Mucosa of descending colon (tissue), 3 donors: ENCODE measurements around the gene CHAC1. TPM values are rescaled to one million over a fixed set of nuclear protein-coding genes. Genes with fewer than 3 reads are reported as not detected.
A peak's percentile ranks its signal among the peaks of the same experiment; 100 is the strongest.

Experiments
- ATAC-seq: fragments of 200-7000 bp; cut with Tn5 transposase; one replicate; pipeline ENCODE4 v1.9.1; 2020; ENCODE audit warnings: mild to moderate bottlenecking, moderate library complexity
- DNase-seq, 3 donors: peaks; one replicate each; pipeline ENCODE4 v3.0.0-alpha.2; 2020
- H3K36me3 ChIP-seq: fragments of 200-600 bp; one replicate; pipeline ENCODE4 v1.8.0; 2021; ENCODE audit warnings: low read depth, mild to moderate bottlenecking
- H3K4me1 ChIP-seq: fragments of 200-600 bp; one replicate; pipeline ENCODE4 v1.8.0; 2021; ENCODE audit warnings: low read depth, mild to moderate bottlenecking
- H3K4me3 ChIP-seq: fragments of 200-600 bp; one replicate; pipeline ENCODE4 v1.8.0; 2021; ENCODE audit warnings: mild to moderate bottlenecking
- H3K9me3 ChIP-seq: fragments of 200-600 bp; one replicate; pipeline ENCODE4 v1.8.0; 2021; ENCODE audit warnings: mild to moderate bottlenecking
- CTCF ChIP-seq: fragments of 200-600 bp; IDR thresholded peaks from one replicate; pipeline ENCODE4 v1.8.0; 2022; ENCODE audit warnings: antibody characterized with exemption, mild to moderate bottlenecking
- intact Hi-C, 2 donors: fragments of 100-400 bp; cut with DNase I in 1 of 2; cut with micrococcal nuclease in 1 of 2; formaldehyde crosslinking; loops; one replicate each; pipeline versions ENCODE4 v1.11.0 to v1.11.1; 2022; cut with DNase I, micrococcal nuclease
- total RNA-seq, 3 donors: library from RNA; stranded (reverse); fragmentation: NEBNext Ultra II Directional in 2 of 3; extraction: Animal tissue kit (Norgen Biotek cat#: 25700) in 2 of 3; gene quantifications; one replicate each; pipeline versions ENCODE4 v1.2.1 to v1.2.4, GENCODE V29; 2021 to 2023
- donor health status: DM: no; HTN: no; CAD: no; lungs with moderate emphysema.
- donor health status: DM: no; HTN: no; CAD: no.
- donor health status: DM: no; HTN: yes; CAD: no.

Gene CHAC1
- total RNA-seq, 3 donors from 2014 or later: 0.69 to 3.1 (median 2.6) TPM

GRCh38 chr15:40941528-40942336 lies 11.5 kb upstream of the CHAC1 start:
- intact Hi-C loops: loop anchor here in 1 of 2 donors (10.0 kb wide), 1 partner anchor 73 kb away; no protein-coding TSS in a partner anchor

GRCh38 chr15:40942337-40942854 lies 10.9 kb upstream of the CHAC1 start:
- H3K4me3 ChIP-seq: peak overlapping the region; percentile 28
- no peaks in the 10 kb centered on the region for H3K9me3 ChIP-seq
- DNase-seq (peak in 1 of 3 donors; percentile 38), ATAC-seq (peak; percentile 20)
- intact Hi-C loops: loop anchor here in 1 of 2 donors (10.0 kb wide), 1 partner anchor 72 kb away; no protein-coding TSS in a partner anchor
- peaks cover 9% of the 10 kb centered on the region for H3K4me1 ChIP-seq
- H3K36me3 ChIP-seq: no peaks in the 10 kb centered on the region
- no peak for TF ChIP-seq CTCF

More at GRCh38 chr15:40941528-40942336, 11.5 kb upstream of the CHAC1 start:
- peak; percentile 84 to 91 (median 88) for DNase-seq
- Histone ChIP-seq H3K36me3 (no peaks in the 10 kb centered on the region), H3K4me3 (peak overlapping the region; percentile 28), H3K9me3 (no peaks in the 10 kb centered on the region), H3K4me1 (peaks cover 9% of the 10 kb centered on the region)
- peak; percentile 74 for TF ChIP-seq CTCF
- peak; percentile 91 for ATAC-seq

GRCh38 chr15:40942878-40943277 lies 10.4 kb upstream of the CHAC1 start:
- no peak overlapping the region for H3K4me3 ChIP-seq
- TF ChIP-seq CTCF: no peak
- peaks cover 9% of the 10 kb centered on the region for H3K4me1 ChIP-seq
- H3K36me3 ChIP-seq: no peaks in the 10 kb centered on the region
- H3K9me3 ChIP-seq: no peaks in the 10 kb centered on the region
- intact Hi-C loops: loop anchor here in 1 of 2 donors (10.0 kb wide), 1 partner anchor 72 kb away; no protein-coding TSS in a partner anchor
- DNase-seq (peak in 1 of 3 donors; percentile 9), ATAC-seq (no peak)

- intact Hi-C loops: loop anchor here in 1 of 2 donors (10.0 kb wide), 1 partner anchor 71 kb away; no protein-coding TSS in a partner anchor
- no peak for TF ChIP-seq CTCF
- peaks cover 9% of the 10 kb centered on the region for H3K4me1 ChIP-seq
- no peak for ATAC-seq
- peak in 1 of 3 donors; percentile 46 for DNase-seq
- no peaks in the 10 kb centered on the region for H3K36me3 ChIP-seq
- no peaks in the 10 kb centered on the region for H3K9me3 ChIP-seq
- no peak overlapping the region for H3K4me3 ChIP-seq
These were observed 9.4 kb upstream of the CHAC1 start for GRCh38 chr15:40943764-40944365.

GRCh38 chr15:40944510-40945296 lies 8.6 kb upstream of the CHAC1 start:
- H3K36me3 ChIP-seq: no peaks in the 10 kb centered on the region
- no peaks in the 10 kb centered on the region for H3K9me3 ChIP-seq
- intact Hi-C loops: loop anchor here in 1 of 2 donors (10.0 kb wide), 1 partner anchor 70 kb away; no protein-coding TSS in a partner anchor
- H3K4me3 ChIP-seq: no peak overlapping the region
- no peak for TF ChIP-seq CTCF
- H3K4me1 ChIP-seq: peaks cover 13% of the 10 kb centered on the region
- DNase-seq: peak in 1 of 3 donors; percentile 14
- ATAC-seq: no peak
